Putamen (tissue), 1 donor: ENCODE results near the gene PTTG1IP.
"Not testable (repeated sequence)": the region's sequence is repeated elsewhere in the genome, so short reads cannot be mapped to it uniquely, and the experiment has no call there.

ENCODE experiments used
- DNase-seq: peaks from one replicate; pipeline ENCODE4 v3.0.0-alpha.2; 2016; ENCODE audit warnings: low spot score

The PTTG1IP gene

GRCh38 chr21:44880405-44881197, 7.1 kb upstream of the PTTG1IP start:
- no peak for DNase-seq

- not testable (repeated sequence) for DNase-seq
Observed at GRCh38 chr21:44879238-44879637, 5.7 kb upstream of the PTTG1IP start.

- no peak for DNase-seq
Observed at GRCh38 chr21:44878053-44878982, 4.8 kb upstream of the PTTG1IP start.

GRCh38 chr21:44876849-44877575, 3.5 kb upstream of the PTTG1IP start:
- no peak for DNase-seq

- DNase-seq = no peak
Observed at GRCh38 chr21:44875316-44875700, 1.8 kb upstream of the PTTG1IP start.

GRCh38 chr21:44874497-44875315, 1.2 kb upstream of the PTTG1IP start:
- DNase-seq = no peak

- no peak for DNase-seq
Observed at GRCh38 chr21:44874240-44874496, 678 bp upstream of the PTTG1IP start.

GRCh38 chr21:44872649-44873355, 688 bp downstream of the PTTG1IP start:
- no peak for DNase-seq

- DNase-seq = no peak
Observed at GRCh38 chr21:44872323-44872648, 1.2 kb downstream of the PTTG1IP start.

- no peak for DNase-seq
Observed at GRCh38 chr21:44871576-44872269, 1.8 kb downstream of the PTTG1IP start.

GRCh38 chr21:44870748-44871495, 2.6 kb downstream of the PTTG1IP start:
- no peak for DNase-seq

GRCh38 chr21:44869781-44870747, 3.4 kb downstream of the PTTG1IP start:
- no peak for DNase-seq

- DNase-seq = no peak
Observed at GRCh38 chr21:44868707-44869106, 4.8 kb downstream of the PTTG1IP start.

GRCh38 chr21:44867999-44868700, 5.3 kb downstream of the PTTG1IP start:
- DNase-seq = no peak

GRCh38 chr21:44867464-44867863, 6.0 kb downstream of the PTTG1IP start:
- DNase-seq = no peak

GRCh38 chr21:44866780-44867179, 6.7 kb downstream of the PTTG1IP start:
- DNase-seq = no peak

GRCh38 chr21:44865561-44866280, 7.8 kb downstream of the PTTG1IP start:
- DNase-seq = no peak
